SK-N-SH (cell line): ENCODE measurements around the gene MDM1. TPM values are rescaled to one million over a fixed set of nuclear protein-coding genes. Genes with fewer than 3 reads are reported as not detected.

Experiments
- CTCF ChIA-PET: fragments of 300-600, 350-600 bp; formaldehyde crosslinking; extraction: SDS; loops from one replicate; lab custom pipeline; 2021; lab: Yijun Ruan, JAX
- POLR2A ChIA-PET: fragments of 350-600 bp; sonication (Branson Sonifier 250); formaldehyde crosslinking; extraction: SDS; loops from one replicate; lab custom pipeline; 2020; ENCODE audit warnings: antibody characterized with exemption, inconsistent platforms; lab: Yijun Ruan, JAX
- DNase-seq: peaks from one replicate; pipeline ENCODE4 v3.0.0; 2012
- H2AFZ ChIP-seq: fragments of 200-600 bp; sonication (generic); 2 replicates; pipeline ENCODE4 v1.8.1; 2016; ENCODE audit warnings: antibody characterized with exemption, mild to moderate bottlenecking, low read depth
- H3F3A ChIP-seq: fragments of 200-600 bp; sonication (generic); replicated peaks from 2 replicates; pipeline ENCODE3; 2016; ENCODE audit warnings: antibody characterized with exemption, mild to moderate bottlenecking; ENCODE audit not compliant: insufficient read depth
- H3K27ac ChIP-seq, 2 experiments: fragments of 200-500 bp in 1 of 2; fragments of 200-600 bp in 1 of 2; sonication (Bioruptor generic) in 1 of 2; sonication (generic), shearing (Covaris generic) in 1 of 2; 2 replicates each; pipeline versions ENCODE4 v1.5.1 to v1.6.1; 2014 to 2016; ENCODE audit warnings: low read depth in 2 of 2, inconsistent platforms in 1 of 2, low read length in 1 of 2, mild to moderate bottlenecking in 1 of 2, mixed read lengths in 1 of 2
- H3K27me3 ChIP-seq: fragments of 200-600 bp; sonication (generic), shearing (Covaris generic); 2 replicates; pipeline ENCODE4 v1.6.1; 2016; ENCODE audit warnings: mixed run types; ENCODE audit not compliant: insufficient read depth
- H3K36me3 ChIP-seq, 2 experiments: fragments of 200-500 bp in 1 of 2; fragments of 200-600 bp in 1 of 2; sonication (Bioruptor generic) in 1 of 2; sonication (generic) in 1 of 2; replicated peaks in 1 of 2; 2 replicates each; pipeline versions ENCODE3 to v1.5.1; 2014 to 2016; ENCODE audit warnings: low read length in 1 of 2, mild to moderate bottlenecking in 1 of 2; ENCODE audit not compliant: insufficient read depth in 2 of 2, control insufficient read depth in 1 of 2
- H3K4me1 ChIP-seq, 2 experiments: fragments of 200-500 bp in 1 of 2; fragments of 200-600 bp in 1 of 2; sonication (Bioruptor generic) in 1 of 2; sonication (generic), shearing (Covaris generic) in 1 of 2; 2 replicates each; pipeline versions ENCODE4 v1.5.1 to v1.6.1; 2014 to 2016; ENCODE audit warnings: low read depth in 1 of 2, low read length in 1 of 2, mixed run types in 1 of 2; ENCODE audit not compliant: insufficient read depth in 2 of 2, control insufficient read depth in 1 of 2
- H3K4me2 ChIP-seq: fragments of 200-600 bp; sonication (generic), shearing (Covaris generic); 2 replicates; pipeline ENCODE4 v1.6.1; 2017; ENCODE audit warnings: mixed run types
- H3K4me3 ChIP-seq, 2 experiments: fragments of 200-500 bp in 1 of 2; fragments of 200-600 bp in 1 of 2; sonication (Bioruptor generic) in 1 of 2; sonication (generic), shearing (Covaris generic) in 1 of 2; 2 replicates each; pipeline versions ENCODE4 v1.5.1 to v1.8.1; 2014 to 2016; ENCODE audit warnings: low read depth in 2 of 2, inconsistent platforms in 1 of 2, low read length in 1 of 2, mild to moderate bottlenecking in 1 of 2, mixed read lengths in 1 of 2, moderate library complexity in 1 of 2
- H3K79me2 ChIP-seq: fragments of 200-600 bp; sonication (generic); 2 replicates; pipeline ENCODE4 v1.8.1; 2017; ENCODE audit warnings: mild to moderate bottlenecking; ENCODE audit not compliant: insufficient read depth
- H3K9ac ChIP-seq: fragments of 200-600 bp; sonication (generic); 2 replicates; pipeline ENCODE4 v1.6.1; 2017; ENCODE audit warnings: mixed run types
- H3K9me2 ChIP-seq: fragments of 200-600 bp; sonication (generic); 2 replicates; pipeline ENCODE4 v1.6.1; 2017; ENCODE audit warnings: mixed run types
- H3K9me3 ChIP-seq: fragments of 200-600 bp; sonication (generic); 2 replicates; pipeline ENCODE4 v1.6.1; 2017; ENCODE audit warnings: mixed run types, mild to moderate bottlenecking, moderate library complexity
- H4K20me1 ChIP-seq: fragments of 200-600 bp; sonication (generic); 2 replicates; pipeline ENCODE4 v1.6.1; 2017; ENCODE audit warnings: mild to moderate bottlenecking, mixed run types; ENCODE audit not compliant: insufficient read depth
- CHD2 ChIP-seq: fragments of 150-350 bp; IDR thresholded peaks from 2 replicates; pipeline ENCODE4 v1.6.1; 2018; ENCODE audit warnings: low read length; ENCODE audit not compliant: partially characterized antibody
- CTCF ChIP-seq: fragments of 200-600 bp; sonication (generic); IDR thresholded peaks from 2 replicates; pipeline ENCODE4 v1.6.1; 2017; ENCODE audit warnings: antibody characterized with exemption, mild to moderate bottlenecking, moderate library complexity
- ELF1 ChIP-seq: IDR thresholded peaks from 2 replicates; pipeline ENCODE4 v1.4.0; 2012
- EP300 ChIP-seq, 2 experiments: IDR thresholded peaks; 2 replicates each; pipeline versions ENCODE4 v1.4.0 to v1.6.1; 2012; ENCODE audit warnings: borderline replicate concordance in 1 of 2, low read depth in 1 of 2, low read length in 1 of 2
- FOXM1 ChIP-seq: IDR thresholded peaks from 2 replicates; pipeline ENCODE4 v1.4.0; 2012; ENCODE audit warnings: low read depth, mild to moderate bottlenecking
- GABPA ChIP-seq: IDR thresholded peaks from 2 replicates; pipeline ENCODE4 v1.4.0; 2012; ENCODE audit warnings: low read depth, mild to moderate bottlenecking
- GATA2 ChIP-seq: sonication (generic); formaldehyde crosslinking; IDR thresholded peaks from 2 replicates; pipeline ENCODE4 v1.5.0; 2020; ENCODE audit warnings: mild to moderate bottlenecking, missing genetic modification reagents
- IRF3 ChIP-seq: fragments of 150-350 bp; IDR thresholded peaks from 2 replicates; pipeline ENCODE4 v1.6.1; 2016; ENCODE audit warnings: mild to moderate bottlenecking, low read depth, low read length
- JUND ChIP-seq: IDR thresholded peaks from 2 replicates; pipeline ENCODE4 v1.4.0; 2012
- MEF2A ChIP-seq: IDR thresholded peaks from 2 replicates; pipeline ENCODE4 v1.4.0; 2012; ENCODE audit warnings: low read depth, borderline replicate concordance
- NFIC ChIP-seq: IDR thresholded peaks from 2 replicates; pipeline ENCODE4 v1.4.0; 2012; ENCODE audit warnings: borderline replicate concordance
- NRF1 ChIP-seq: IDR thresholded peaks from 2 replicates; pipeline ENCODE4 v1.6.1; 2012; ENCODE audit warnings: low read depth, mild to moderate bottlenecking, low read length
- POLR2AphosphoS5 ChIP-seq: IDR thresholded peaks from 2 replicates; pipeline ENCODE4 v1.6.1; 2012; ENCODE audit warnings: low read depth, low read length
- RCOR1 ChIP-seq: fragments of 150-350 bp; IDR thresholded peaks from 2 replicates; pipeline ENCODE4 v1.6.1; 2017; ENCODE audit warnings: antibody characterized with exemption, low read length
- REST ChIP-seq: IDR thresholded peaks from 2 replicates; pipeline ENCODE4 v1.6.1; 2012; ENCODE audit warnings: mild to moderate bottlenecking, low read depth, low read length, moderate library complexity
- SIN3A ChIP-seq: IDR thresholded peaks from 2 replicates; pipeline ENCODE4 v1.6.1; 2012; ENCODE audit warnings: low read depth, mild to moderate bottlenecking, low read length, moderate library complexity, borderline replicate concordance
- TCF12 ChIP-seq: IDR thresholded peaks from 2 replicates; pipeline ENCODE4 v1.4.0; 2012
- USF2 ChIP-seq: fragments of 150-350 bp; IDR thresholded peaks from 2 replicates; pipeline ENCODE4 v1.6.1; 2017; ENCODE audit warnings: antibody characterized with exemption, low read length, low read depth, borderline replicate concordance
- YY1 ChIP-seq: IDR thresholded peaks from 2 replicates; pipeline ENCODE4 v1.4.0; 2012; ENCODE audit warnings: low read depth, mild to moderate bottlenecking
- WGBS: methylation state at CpG from one replicate; pipeline ENCODE4 v1.1.6; 2017; ENCODE audit warnings: low lambda C conversion rate; 5-methylcytosine and 5-hydroxymethylcytosine counted together
- polyA plus RNA-seq, 3 experiments: library from polyadenylated mRNA; depleted of rRNA; stranded (reverse); fragments of >200 nt; gene quantifications; 2 replicates each; pipeline ENCODE4 v1.2.3, GENCODE V29; 2012

The MDM1 gene
- polyA plus RNA-seq, 1 of the 3 experiments (the other 2 are of a cell fraction): 7.4 TPM

- no peak for TF ChIP-seq MEF2A
- no peak for TF ChIP-seq GATA2
- TF ChIP-seq JUND: no peak
- TF ChIP-seq RCOR1: no peak
- TF ChIP-seq, all 33 proteins: peak for 0
Measured at GRCh38 chr12:68344126-68344525, 12.0 kb upstream of the MDM1 start (continued).

GRCh38 chr12:68342966-68343365 is 10.8 kb upstream of the MDM1 start:
- Histone ChIP-seq H2AFZ (no peak overlapping the region), H3K79me2 (no peaks in the 10 kb centered on the region), H3K4me2 (no peak overlapping the region), H3K9me3 (no peaks in the 10 kb centered on the region), H3K9ac (no peak overlapping the region), H3K27ac (no peak overlapping the region), H4K20me1 (no peaks in the 10 kb centered on the region), H3K4me1 (no peaks in the 10 kb centered on the region; a peak in 1 of 4 replicates), H3K27me3 (no peaks in the 10 kb centered on the region), H3K4me3 (no peak overlapping the region), H3K36me3 (no peaks in the 10 kb centered on the region), H3F3A (no peaks in the 10 kb centered on the region), H3K9me2 (no peaks in the 10 kb centered on the region)
- DNase-seq: no peak
- WGBS: 61% methylated on average over 3 of the region's 3 CpGs
- no peak for TF ChIP-seq ELF1
- TF ChIP-seq CHD2: no peak
- ChIA-PET POLR2A (no interaction called here), CTCF (interaction anchor here (1.1 kb wide), 1 partner anchor 16 kb away, joined by 6 read pairs; no protein-coding TSS in a partner anchor)

GRCh38 chr12:68341822-68342221 is 9.7 kb upstream of the MDM1 start:
- no peak overlapping the region for H3K4me3 ChIP-seq
- H4K20me1 ChIP-seq: no peaks in the 10 kb centered on the region
- TF ChIP-seq POLR2AphosphoS5 (no peak), SIN3A (no peak), NFIC (no peak), YY1 (no peak), IRF3 (no peak), TCF12 (no peak), USF2 (no peak), REST (no peak), GABPA (no peak), MEF2A (no peak), CTCF (no peak), FOXM1 (no peak), NRF1 (no peak), EP300 (IDR thresholded peaks at IDR 0.05; ENCODE audit: borderline replicate concordance in 1 of 2, low read depth in 1 of 2, low read length in 1 of 2) (no peak)
- H3K4me1 ChIP-seq: peaks cover 0 to 3% of the 10 kb centered on the region in 2 experiments; a peak in 2 of 4 replicates
- DNase-seq: no peak
- H3K4me2 ChIP-seq: no peak overlapping the region
- 81% methylated on average over 2 of the region's 2 CpGs for WGBS
- no peaks in the 10 kb centered on the region for H3K9me3 ChIP-seq
- H3K27me3 ChIP-seq: no peaks in the 10 kb centered on the region
- H3K79me2 ChIP-seq: no peaks in the 10 kb centered on the region
- H3K27ac ChIP-seq: no peak overlapping the region
- POLR2A ChIA-PET: no interaction called here
- no peaks in the 10 kb centered on the region for H3K36me3 ChIP-seq
- no peak overlapping the region for H3K9ac ChIP-seq
- no peaks in the 10 kb centered on the region for H3K9me2 ChIP-seq
- no peaks in the 10 kb centered on the region for H3F3A ChIP-seq
- no peak overlapping the region for H2AFZ ChIP-seq
- CTCF ChIA-PET: no interaction called here
